ENCODE measurements around the gene MGMT. TPM values are rescaled to one million over a fixed set of nuclear protein-coding genes. Genes with fewer than 3 reads are reported as not detected.

MGMT gene
- total RNA-seq, 4 donors from 2014 or later: 16.5 to 37.5 (median 32.1) TPM

- Histone ChIP-seq H3K27ac (no peak overlapping the region), H3K4me1 (peaks cover 0 to 16% (median 0%) of the 10 kb centered on the region in 3 donors), H3K9me3 (no peaks in the 10 kb centered on the region), H3K27me3 (no peaks in the 10 kb centered on the region), H3K36me3 (peaks cover 0 to 24% of the 10 kb centered on the region in 2 donors), H3K4me3 (no peak overlapping the region)
- TF ChIP-seq CTCF (IDR thresholded peaks at IDR 0.05) (no peak), EP300 (IDR thresholded peaks at IDR 0.05) (no peak), POLR2AphosphoS5 (IDR thresholded peaks at IDR 0.05) (no peak), POLR2A (IDR thresholded peaks at IDR 0.05) (no peak)
- WGBS, 2 donors (ENCODE audit: low coverage in 1 of 2): 67 to 83% methylated on average over 3 to 8 of the region's 10 CpGs
- no peak for ATAC-seq
Observed at GRCh38 chr10:129548600-129548999, 81.6 kb downstream of the MGMT start.

- no peaks in the 10 kb centered on the region for H3K9me3 ChIP-seq
- WGBS, 2 donors (ENCODE audit: low coverage in 1 of 2): 84% methylated on average over 14 of the region's 16 CpGs; no CpG with 5 or more reads in 1 of the 2 donors
- TF ChIP-seq POLR2A (IDR thresholded peaks at IDR 0.05) (no peak), POLR2AphosphoS5 (IDR thresholded peaks at IDR 0.05) (no peak), CTCF (IDR thresholded peaks at IDR 0.05) (no peak), EP300 (IDR thresholded peaks at IDR 0.05) (no peak)
- H3K4me3 ChIP-seq: no peak overlapping the region
- H3K27ac ChIP-seq: no peak overlapping the region
- H3K27me3 ChIP-seq: no peaks in the 10 kb centered on the region
- H3K4me1 ChIP-seq: peaks cover 0 to 16% (median 0%) of the 10 kb centered on the region in 3 donors
- no peak for ATAC-seq
- H3K36me3 ChIP-seq: peaks cover 0 to 22% of the 10 kb centered on the region in 2 donors
Observed at GRCh38 chr10:129550076-129550475, 83.0 kb downstream of the MGMT start.

GRCh38 chr10:129550658-129551057 lies 83.6 kb downstream of the MGMT start:
- Histone ChIP-seq H3K36me3 (peaks cover 0 to 22% of the 10 kb centered on the region in 2 donors), H3K9me3 (no peaks in the 10 kb centered on the region), H3K27me3 (no peaks in the 10 kb centered on the region), H3K4me1 (peaks cover 0 to 16% (median 0%) of the 10 kb centered on the region in 3 donors), H3K27ac (no peak overlapping the region), H3K4me3 (no peak overlapping the region)
- TF ChIP-seq EP300 (IDR thresholded peaks at IDR 0.05) (no peak), POLR2A (IDR thresholded peaks at IDR 0.05) (no peak), CTCF (IDR thresholded peaks at IDR 0.05) (no peak), POLR2AphosphoS5 (IDR thresholded peaks at IDR 0.05) (no peak)
- no peak for ATAC-seq
- WGBS, 2 donors (ENCODE audit: low coverage in 1 of 2): 100% methylated on average over 5 of the region's 10 CpGs; no CpG with 5 or more reads in 1 of the 2 donors

GRCh38 chr10:129552119-129552518 lies 85.1 kb downstream of the MGMT start:
- H3K4me1 ChIP-seq: peaks cover 0 to 11% (median 0%) of the 10 kb centered on the region in 3 donors
- H3K4me3 ChIP-seq: no peak overlapping the region
- no peaks in the 10 kb centered on the region for H3K9me3 ChIP-seq
- H3K27me3 ChIP-seq: no peaks in the 10 kb centered on the region
- no peak for ATAC-seq
- no peak overlapping the region for H3K27ac ChIP-seq
- 100% methylated on average over 1 of the region's 14 CpGs; no CpG with 5 or more reads in 1 of the 2 donors for WGBS, 2 donors (ENCODE audit: low coverage in 1 of 2)
- peaks cover 0 to 29% of the 10 kb centered on the region in 2 donors for H3K36me3 ChIP-seq
- TF ChIP-seq POLR2AphosphoS5 (IDR thresholded peaks at IDR 0.05): no peak
- TF ChIP-seq CTCF (IDR thresholded peaks at IDR 0.05): no peak
- no peak for TF ChIP-seq POLR2A (IDR thresholded peaks at IDR 0.05)
- TF ChIP-seq EP300 (IDR thresholded peaks at IDR 0.05): no peak

GRCh38 chr10:129553928-129554327 lies 86.9 kb downstream of the MGMT start:
- Histone ChIP-seq H3K4me1 (no peaks in the 10 kb centered on the region), H3K27me3 (no peaks in the 10 kb centered on the region), H3K27ac (no peak overlapping the region), H3K9me3 (no peaks in the 10 kb centered on the region), H3K36me3 (peaks cover 0 to 29% of the 10 kb centered on the region in 2 donors), H3K4me3 (no peak overlapping the region)
- TF ChIP-seq EP300 (IDR thresholded peaks at IDR 0.05) (no peak), CTCF (IDR thresholded peaks at IDR 0.05) (no peak), POLR2A (IDR thresholded peaks at IDR 0.05) (no peak)
- WGBS, 2 donors (ENCODE audit: low coverage in 1 of 2): 96 to 100% methylated on average over 3 to 8 of the region's 11 CpGs
- no peak for ATAC-seq
